H9 (cell line): ENCODE data around the gene SGF29. TPM values are rescaled to one million over a fixed set of nuclear protein-coding genes. Genes with fewer than 3 reads are reported as not detected.

Source experiments
- DNase-seq: peaks from one replicate; pipeline ENCODE4 v3.0.0-alpha.2; 2017
- H2AFZ ChIP-seq: one replicate; pipeline ENCODE4 v1.6.1; 2013; ENCODE audit warnings: mild to moderate bottlenecking, low read length, control low read depth, moderate library complexity
- H2AK5ac ChIP-seq: 2 replicates; pipeline ENCODE4 v1.6.1; 2013; ENCODE audit warnings: low read length, control low read depth, mixed read lengths; ENCODE audit not compliant: insufficient read length
- H2BK120ac ChIP-seq: one replicate; pipeline ENCODE4 v1.6.1; 2013; ENCODE audit warnings: low read depth, mild to moderate bottlenecking, low read length, control low read depth, inconsistent platforms; ENCODE audit not compliant: poor library complexity, severe bottlenecking
- H2BK12ac ChIP-seq: 2 replicates; pipeline ENCODE4 v1.6.1; 2013; ENCODE audit warnings: low read length, control low read depth, mixed read lengths, low read depth; ENCODE audit not compliant: insufficient read length
- H2BK15ac ChIP-seq: 2 replicates; pipeline ENCODE4 v1.6.1; 2013; ENCODE audit warnings: low read depth, low read length, control low read depth
- H2BK20ac ChIP-seq: one replicate; pipeline ENCODE4 v1.6.1; 2013; ENCODE audit warnings: low read depth, mild to moderate bottlenecking, low read length, control low read depth, inconsistent platforms; ENCODE audit not compliant: poor library complexity, severe bottlenecking
- H2BK5ac ChIP-seq: 2 replicates; pipeline ENCODE4 v1.6.1; 2013; ENCODE audit warnings: low read length, control low read depth, mixed read lengths; ENCODE audit not compliant: insufficient read length
- H3K14ac ChIP-seq: 2 replicates; pipeline ENCODE4 v1.6.1; 2013; ENCODE audit warnings: low read length, control low read depth; ENCODE audit not compliant: insufficient read depth
- H3K18ac ChIP-seq: 2 replicates; pipeline ENCODE4 v1.6.1; 2013; ENCODE audit warnings: low read depth, mild to moderate bottlenecking, mixed read lengths, low read length, control low read depth; ENCODE audit not compliant: insufficient read length
- H3K23ac ChIP-seq: 2 replicates; pipeline ENCODE4 v1.6.1; 2013; ENCODE audit warnings: low read length, control low read depth, mixed read lengths, low read depth; ENCODE audit not compliant: insufficient read length
- H3K23me2 ChIP-seq: 2 replicates; pipeline ENCODE4 v1.6.1; 2013; ENCODE audit warnings: low read depth, mild to moderate bottlenecking, mixed read lengths, low read length, control low read depth; ENCODE audit not compliant: insufficient read length, poor library complexity, severe bottlenecking
- H3K27ac ChIP-seq: 2 replicates; pipeline ENCODE4 v1.5.1; 2013; ENCODE audit warnings: low read length, control low read depth, mixed read lengths, low read depth; ENCODE audit not compliant: insufficient read length
- H3K27me3 ChIP-seq: 2 replicates; pipeline ENCODE4 v1.6.1; 2013; ENCODE audit warnings: low read length, control low read depth, inconsistent platforms; ENCODE audit not compliant: insufficient read depth
- H3K4ac ChIP-seq: 2 replicates; pipeline ENCODE4 v1.6.1; 2013; ENCODE audit warnings: low read depth, mild to moderate bottlenecking, control low read depth, inconsistent platforms, low read length, moderate library complexity
- H3K4me1 ChIP-seq: 2 replicates; pipeline ENCODE4 v1.6.1; 2013; ENCODE audit warnings: low read length, control low read depth, inconsistent platforms; ENCODE audit not compliant: insufficient read depth
- H3K4me2 ChIP-seq: 2 replicates; pipeline ENCODE4 v1.6.1; 2013; ENCODE audit warnings: low read length, control low read depth, mixed read lengths; ENCODE audit not compliant: insufficient read length, insufficient read depth
- H3K56ac ChIP-seq: 2 replicates; pipeline ENCODE4 v1.6.1; 2013; ENCODE audit warnings: low read depth, mild to moderate bottlenecking, mixed read lengths, low read length, control low read depth; ENCODE audit not compliant: insufficient read length
- H3K79me1 ChIP-seq: 2 replicates; pipeline ENCODE4 v1.6.1; 2013; ENCODE audit warnings: low read depth, mild to moderate bottlenecking, moderate library complexity, low read length, control low read depth, inconsistent platforms; ENCODE audit not compliant: insufficient read depth, poor library complexity, severe bottlenecking
- H3K79me2 ChIP-seq: 2 replicates; pipeline ENCODE4 v1.6.1; 2013; ENCODE audit warnings: low read length, control low read depth, inconsistent platforms; ENCODE audit not compliant: insufficient read depth
- H3K9ac ChIP-seq: 2 replicates; pipeline ENCODE4 v1.6.1; 2013; ENCODE audit warnings: low read length, control low read depth, mixed read lengths; ENCODE audit not compliant: insufficient read length; ENCODE audit errors: extremely low read depth
- H3K9me3 ChIP-seq: one replicate; pipeline ENCODE4 v1.6.1; 2013; ENCODE audit warnings: low read depth, low read length, inconsistent platforms; ENCODE audit not compliant: control insufficient read depth
- H3T11ph ChIP-seq: one replicate; pipeline ENCODE4 v1.6.1; 2013; ENCODE audit warnings: mild to moderate bottlenecking, low read length, control low read depth, inconsistent platforms
- H4K20me1 ChIP-seq: one replicate; pipeline ENCODE4 v1.6.1; 2013; ENCODE audit not compliant: control insufficient read depth, insufficient read length, insufficient read depth
- H4K5ac ChIP-seq: 2 replicates; pipeline ENCODE4 v1.6.1; 2013; ENCODE audit warnings: low read depth, mild to moderate bottlenecking, mixed read lengths, low read length, control low read depth; ENCODE audit not compliant: insufficient read length
- H4K8ac ChIP-seq: replicated peaks from 2 replicates; pipeline ENCODE4 v1.6.1; 2013; ENCODE audit warnings: low read length, control low read depth, mixed read lengths, low read depth; ENCODE audit not compliant: insufficient read length
- H4K91ac ChIP-seq: 2 replicates; pipeline ENCODE4 v1.6.1; 2013; ENCODE audit warnings: low read depth, mild to moderate bottlenecking, moderate library complexity, mixed read lengths, low read length, control low read depth; ENCODE audit not compliant: insufficient read length
- H3K27ac Mint-ChIP-seq, 3 experiments: 2 replicates in 2 of 3; 3 replicates in 1 of 3; pipeline ENCODE4 v1.8.0; 2020 to 2021; ENCODE audit warnings: mixed read lengths in 3 of 3, mild to moderate bottlenecking in 1 of 3, moderate library complexity in 1 of 3
- H3K27me3 Mint-ChIP-seq: 2 replicates; pipeline ENCODE4 v1.8.0; 2021; ENCODE audit warnings: low read depth, mild to moderate bottlenecking, moderate library complexity, mixed read lengths
- H3K36me3 Mint-ChIP-seq, 3 experiments: 2 replicates in 2 of 3; 3 replicates in 1 of 3; pipeline ENCODE4 v1.8.0; 2020 to 2021; ENCODE audit warnings: low read depth in 3 of 3, mixed read lengths in 3 of 3; ENCODE audit not compliant: insufficient read depth in 1 of 3
- H3K4me1 Mint-ChIP-seq, 2 experiments: 2 replicates each; pipeline ENCODE4 v1.8.0; 2020; ENCODE audit warnings: mixed read lengths in 2 of 2
- H3K4me3 Mint-ChIP-seq, 2 experiments: 2 replicates in 1 of 2; 3 replicates in 1 of 2; pipeline ENCODE4 v1.8.0; 2020 to 2021; ENCODE audit warnings: mild to moderate bottlenecking in 2 of 2, mixed read lengths in 2 of 2, moderate library complexity in 1 of 2
- H3K9me3 Mint-ChIP-seq, 2 experiments: 2 replicates in 1 of 2; 3 replicates in 1 of 2; pipeline ENCODE4 v1.8.0; 2020; ENCODE audit warnings: mild to moderate bottlenecking in 2 of 2, mixed read lengths in 2 of 2, moderate library complexity in 1 of 2
- WGBS: extraction: QIAGEN DNeasy Blood & Tissue Kit; methylation state at CpG from one replicate; pipeline ENCODE4 v1.1.7; 2013; ENCODE audit warnings: missing lambda C conversion rate, low lambda C conversion rate, mixed read lengths; ENCODE audit not compliant: insufficient read length; ENCODE audit errors: extremely low coverage; 5-methylcytosine and 5-hydroxymethylcytosine counted together
- total RNA-seq: library from RNA; stranded (reverse); gene quantifications from 2 replicates; pipeline ENCODE4 v1.2.1, GENCODE V29; 2021
- TF ChIP-seq, protein P1 (sequence below): fragments of 200-600 bp; sonication (generic); conservative IDR thresholded peaks from 3 replicates; pipeline ENCODE4 v1.8.0; 2021; ENCODE audit warnings: antibody characterized with exemption, mild to moderate bottlenecking

Gene SGF29
- total RNA-seq, 1 experiment from 2014 or later = 24.8 TPM

DNA sequence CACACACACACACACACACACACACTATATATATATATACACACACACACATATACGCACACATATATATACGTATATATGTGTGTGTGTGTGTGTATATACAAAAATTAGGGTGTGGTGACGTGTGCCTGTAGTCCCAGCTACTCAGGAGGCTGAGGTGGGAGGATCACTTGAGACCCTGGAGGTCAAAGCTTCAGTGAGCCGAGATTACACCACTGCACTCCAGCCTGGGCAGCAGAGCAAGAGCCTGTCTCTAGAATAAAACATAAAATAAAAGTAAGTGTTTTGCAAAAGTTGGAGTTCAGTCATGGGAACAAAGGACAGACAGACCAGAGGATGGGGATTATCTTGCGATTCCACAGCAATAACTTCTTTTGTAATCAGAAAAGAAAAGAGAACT is 25.7 kb upstream of the SGF29 start:
- peaks cover 6 to 10% of the 10 kb centered on the region in 2 experiments; a peak in 3 of 4 replicates for H3K4me1 Mint-ChIP-seq
- no peak overlapping the region for H3T11ph ChIP-seq
- no peaks in the 10 kb centered on the region for H3K79me2 ChIP-seq
- DNase-seq = no peak
- H3K56ac ChIP-seq = no peak overlapping the region
- no peaks in the 10 kb centered on the region for H4K20me1 ChIP-seq
- no peak overlapping the region for H4K5ac ChIP-seq
- H3K4me1 ChIP-seq = no peaks in the 10 kb centered on the region
- H3K14ac ChIP-seq = no peak overlapping the region
- H2BK12ac ChIP-seq = no peak overlapping the region
- TF ChIP-seq, protein P1, sequence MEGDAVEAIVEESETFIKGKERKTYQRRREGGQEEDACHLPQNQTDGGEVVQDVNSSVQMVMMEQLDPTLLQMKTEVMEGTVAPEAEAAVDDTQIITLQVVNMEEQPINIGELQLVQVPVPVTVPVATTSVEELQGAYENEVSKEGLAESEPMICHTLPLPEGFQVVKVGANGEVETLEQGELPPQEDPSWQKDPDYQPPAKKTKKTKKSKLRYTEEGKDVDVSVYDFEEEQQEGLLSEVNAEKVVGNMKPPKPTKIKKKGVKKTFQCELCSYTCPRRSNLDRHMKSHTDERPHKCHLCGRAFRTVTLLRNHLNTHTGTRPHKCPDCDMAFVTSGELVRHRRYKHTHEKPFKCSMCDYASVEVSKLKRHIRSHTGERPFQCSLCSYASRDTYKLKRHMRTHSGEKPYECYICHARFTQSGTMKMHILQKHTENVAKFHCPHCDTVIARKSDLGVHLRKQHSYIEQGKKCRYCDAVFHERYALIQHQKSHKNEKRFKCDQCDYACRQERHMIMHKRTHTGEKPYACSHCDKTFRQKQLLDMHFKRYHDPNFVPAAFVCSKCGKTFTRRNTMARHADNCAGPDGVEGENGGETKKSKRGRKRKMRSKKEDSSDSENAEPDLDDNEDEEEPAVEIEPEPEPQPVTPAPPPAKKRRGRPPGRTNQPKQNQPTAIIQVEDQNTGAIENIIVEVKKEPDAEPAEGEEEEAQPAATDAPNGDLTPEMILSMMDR = no peak
- H3K36me3 Mint-ChIP-seq = no peaks in the 10 kb centered on the region
- H2AK5ac ChIP-seq = no peak overlapping the region
- no peak overlapping the region for H3K4me2 ChIP-seq
- H4K91ac ChIP-seq = no peak overlapping the region
- H3K27me3 Mint-ChIP-seq = peaks cover 4% of the 10 kb centered on the region
- H2BK120ac ChIP-seq = no peak overlapping the region
- no CpG with 5 or more reads among the region's 5 CpGs for WGBS
- no peak overlapping the region for H3K4ac ChIP-seq
- no peak overlapping the region for H2AFZ ChIP-seq
- H3K27me3 ChIP-seq = no peaks in the 10 kb centered on the region
- no peak overlapping the region for H3K9ac ChIP-seq
- no peak overlapping the region for H3K4me3 Mint-ChIP-seq
- no peaks in the 10 kb centered on the region for H3K79me1 ChIP-seq
- H3K23me2 ChIP-seq = no peaks in the 10 kb centered on the region
- no peak overlapping the region for H2BK15ac ChIP-seq
- no peak overlapping the region for H3K23ac ChIP-seq
- no peak overlapping the region for H2BK20ac ChIP-seq
- H3K9me3 Mint-ChIP-seq = peaks cover 0 to 13% of the 10 kb centered on the region in 2 experiments; a peak in 3 of 5 replicates
- H3K27ac ChIP-seq = no peak overlapping the region
- H3K9me3 ChIP-seq = no peaks in the 10 kb centered on the region
- no peak overlapping the region for H2BK5ac ChIP-seq
- no peak overlapping the region for H4K8ac ChIP-seq
- H3K18ac ChIP-seq = no peak overlapping the region
- no peak overlapping the region for H3K27ac Mint-ChIP-seq
